C1 segment of cervical spinal cord (tissue), 14 donors: ENCODE data around the gene TRIOBP.
"Not testable (repeated sequence)": the region's sequence is repeated elsewhere in the genome, so short reads cannot be mapped to it uniquely, and the experiment has no call there.

Source experiments
- DNase-seq, 14 donors: peaks; one replicate each; lab custom pipeline; 2025; lab: John Stamatoyannopoulos, UW

Gene TRIOBP

GRCh38 chr22:37771702-37772427 lies 75.0 kb downstream of the TRIOBP start:
- DNase-seq = no peak

DNA sequence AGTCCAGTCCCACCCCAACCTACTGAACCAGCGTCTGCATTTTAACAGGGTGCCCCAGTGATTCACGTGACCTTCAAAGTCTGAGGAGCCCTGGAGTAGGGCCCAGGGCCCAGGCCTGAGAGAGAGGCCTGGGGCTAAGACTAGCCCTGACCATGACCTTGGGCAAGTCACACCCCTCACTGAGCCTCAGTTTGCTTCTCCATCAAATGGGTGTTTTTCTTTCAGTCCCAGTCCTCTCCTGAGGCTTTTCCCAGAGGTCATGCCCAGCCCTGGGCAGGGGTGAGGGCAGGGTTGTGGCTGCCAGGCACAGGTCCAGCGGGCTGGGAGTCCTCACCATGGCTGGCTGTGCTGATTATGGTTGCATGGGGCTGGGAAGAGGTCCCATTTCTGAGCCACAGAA lies 77.9 kb downstream of the TRIOBP start:
- no peak for DNase-seq

GRCh38 chr22:37775785-37776638 lies 79.2 kb downstream of the TRIOBP start:
- DNase-seq = no peak

DNA sequence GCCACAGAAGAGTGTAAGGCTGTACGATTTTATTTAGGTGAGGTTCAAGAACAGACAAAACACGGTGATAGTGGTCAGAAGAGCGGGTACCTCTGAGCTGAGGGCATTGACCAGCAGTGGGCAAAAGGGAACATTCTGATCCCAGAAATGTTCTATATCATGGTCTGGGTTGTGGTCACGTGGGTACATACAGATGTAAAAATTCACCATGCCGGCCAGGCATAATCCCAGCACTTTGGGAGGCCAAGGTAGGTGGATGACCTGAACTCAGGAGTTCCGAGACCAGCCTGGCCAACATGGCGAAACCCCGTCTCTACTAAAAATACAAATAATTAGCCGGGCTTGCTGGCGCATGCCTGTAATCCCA lies 79.8 kb downstream of the TRIOBP start:
- DNase-seq = no peak

DNA sequence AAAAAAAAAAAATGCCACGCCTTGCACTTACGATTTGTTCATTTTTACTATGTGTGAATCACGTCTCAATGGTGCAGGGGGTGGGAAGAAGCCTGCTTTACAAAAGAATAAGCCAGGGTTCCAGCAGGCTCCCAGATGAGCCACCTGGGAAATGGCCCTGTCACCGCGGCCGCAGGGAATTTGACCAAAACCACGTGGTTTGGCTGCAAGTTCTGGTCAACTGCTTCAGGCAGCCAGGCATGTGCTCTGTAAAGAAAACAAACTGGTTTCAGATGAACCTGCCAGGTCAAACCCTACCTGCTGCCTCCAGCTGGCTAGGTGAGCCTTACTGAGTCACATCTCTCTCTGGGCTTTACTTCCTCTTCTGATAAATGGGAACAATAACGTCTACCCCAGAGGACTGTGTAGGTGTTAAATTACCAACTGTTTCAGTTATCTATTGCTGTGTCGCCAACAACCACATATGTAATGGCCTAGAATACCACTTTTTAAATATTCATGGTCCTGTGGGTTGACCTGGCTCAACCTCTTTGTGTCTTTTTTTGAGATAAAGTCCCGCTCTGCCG lies 80.4 kb downstream of the TRIOBP start:
- no peak for DNase-seq

GRCh38 chr22:37778370-37779009 lies 81.6 kb downstream of the TRIOBP start:
- DNase-seq = no peak

GRCh38 chr22:37781434-37782059 lies 84.7 kb downstream of the TRIOBP start:
- no peak for DNase-seq

DNA sequence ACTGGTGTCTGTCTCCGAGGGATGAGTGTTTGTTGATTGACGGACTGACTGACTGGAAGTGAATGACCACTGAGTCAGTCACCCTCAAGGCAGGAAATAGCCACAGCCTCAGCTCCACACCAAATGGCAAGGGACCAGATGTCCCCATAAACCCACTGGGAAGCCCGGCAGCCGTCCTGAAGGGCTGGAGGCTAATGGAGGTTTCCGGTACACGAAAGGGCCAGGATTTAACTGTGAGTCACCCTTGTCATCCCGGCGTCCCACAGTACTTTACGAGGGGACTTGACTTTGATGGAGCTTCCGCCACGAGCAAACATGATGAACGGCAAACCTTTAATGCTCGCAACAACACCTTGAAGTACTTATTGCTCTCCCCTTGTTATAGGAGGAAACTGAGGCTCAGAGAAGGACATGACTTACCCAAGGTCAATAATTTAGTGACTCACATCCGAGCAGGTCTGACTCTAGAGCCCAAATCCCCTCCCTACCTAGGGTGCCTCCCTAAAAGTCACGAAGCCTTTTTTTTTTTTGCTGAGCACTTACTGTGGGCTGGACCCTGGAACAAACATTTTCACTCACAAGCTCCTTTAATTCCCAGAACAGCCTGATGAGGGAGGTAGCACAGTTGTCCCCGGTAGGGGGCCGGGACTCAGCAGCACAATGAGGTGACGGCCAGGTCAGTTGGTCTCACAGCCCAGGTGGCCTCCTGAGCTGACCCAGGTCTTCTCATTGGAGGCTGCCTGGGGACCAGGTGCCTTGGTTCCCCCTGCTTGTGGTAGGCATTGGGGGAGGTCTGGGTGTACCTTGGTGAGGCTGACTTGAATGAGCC lies 85.7 kb downstream of the TRIOBP start:
- DNase-seq = no peak

DNA sequence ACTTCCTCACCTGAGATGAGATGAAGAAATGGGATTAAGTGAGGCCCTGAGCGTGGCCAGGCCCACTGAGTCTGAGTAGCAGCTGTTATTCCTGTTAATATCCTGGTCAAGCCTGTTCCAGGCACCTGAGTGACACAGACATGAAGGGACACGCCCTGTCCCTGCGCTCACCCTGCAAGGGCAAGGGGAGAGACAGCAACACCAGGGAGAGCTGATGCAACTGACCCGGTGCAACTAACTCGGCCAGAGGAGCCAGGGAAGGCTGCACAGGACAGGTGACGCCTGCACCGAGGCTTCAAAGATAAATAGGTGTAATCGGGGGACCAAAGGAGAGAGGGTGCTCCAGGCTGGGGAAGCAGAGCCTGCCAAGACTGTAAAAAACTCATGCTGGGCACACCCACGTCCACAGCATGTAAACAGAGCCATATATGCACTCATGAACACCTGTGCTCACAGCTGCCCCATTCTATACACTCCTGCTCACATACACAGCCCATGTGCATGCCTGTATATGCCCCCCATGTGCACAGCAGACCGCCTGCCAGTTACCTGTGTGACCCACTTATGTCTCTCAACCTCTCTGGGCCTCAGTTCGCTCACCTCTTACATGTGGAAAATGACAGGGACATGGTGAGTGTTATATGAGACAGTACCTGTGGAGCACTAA lies 88.1 kb downstream of the TRIOBP start:
- no peak for DNase-seq

- DNase-seq = no peak
Observed at GRCh38 chr22:37790234-37790633, 93.4 kb downstream of the TRIOBP start.

DNA sequence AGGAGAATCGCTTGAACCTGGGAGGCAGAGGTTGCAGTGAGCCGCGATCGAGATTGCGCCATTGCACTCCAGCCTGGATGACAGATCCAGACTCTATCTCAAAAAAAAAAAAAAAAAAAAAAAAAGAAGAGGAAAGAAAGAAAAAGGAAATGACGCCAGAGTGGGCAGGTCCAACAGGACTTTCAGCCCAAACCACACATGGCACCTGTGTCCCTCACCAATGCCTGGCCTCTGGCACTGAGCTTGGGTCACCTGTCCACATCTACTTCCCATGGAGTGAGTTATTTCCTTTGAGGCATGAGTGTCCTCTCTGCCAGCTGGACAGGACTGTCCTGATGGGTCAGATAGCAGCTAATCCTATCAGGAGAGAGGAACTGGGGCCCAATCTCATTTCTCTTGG lies 95.6 kb downstream of the TRIOBP start:
- DNase-seq = no peak

- no peak for DNase-seq
Observed at GRCh38 chr22:37794376-37794775, 97.5 kb downstream of the TRIOBP start.

DNA sequence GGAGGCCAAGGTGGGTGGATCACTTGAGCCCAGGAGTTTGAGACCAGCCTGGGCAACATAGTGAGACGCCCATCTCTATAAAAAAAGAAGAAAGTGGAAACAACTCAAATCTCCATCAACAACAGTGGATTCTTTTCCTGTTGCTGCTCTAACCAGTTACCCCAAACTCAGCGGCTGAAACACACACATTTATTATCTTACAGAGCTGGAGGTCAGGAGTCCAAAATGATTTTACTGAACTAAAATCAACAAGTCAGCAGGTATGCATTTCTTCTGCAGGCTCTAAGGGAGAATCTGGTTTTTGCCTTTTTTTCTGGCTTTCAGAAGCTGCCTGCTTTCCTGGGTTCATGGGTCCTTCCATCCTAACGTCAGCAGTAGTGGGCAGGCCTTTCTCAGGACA lies 99.2 kb downstream of the TRIOBP start:
- no peak for DNase-seq

DNA sequence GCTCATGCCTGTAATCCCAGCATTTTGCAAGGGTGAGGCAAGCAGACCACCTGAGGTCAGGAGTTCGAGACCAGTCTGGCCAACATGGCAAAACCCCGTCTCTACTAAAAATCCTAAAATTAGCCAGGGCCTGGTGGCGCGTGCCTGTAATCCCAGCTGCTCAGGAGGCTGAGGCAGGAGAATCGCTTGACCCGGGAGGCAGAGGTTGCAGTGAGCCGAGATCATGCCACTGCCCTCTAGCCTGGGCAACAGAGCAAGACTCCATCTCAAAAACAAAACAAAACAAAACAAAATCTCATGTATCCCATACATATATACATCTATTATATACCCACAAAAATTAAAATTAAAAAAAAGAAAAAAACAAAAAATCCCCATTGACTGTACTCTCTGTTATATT lies 100.4 kb downstream of the TRIOBP start:
- DNase-seq = not testable (repeated sequence)

GRCh38 chr22:37797874-37798500 lies 101.1 kb downstream of the TRIOBP start:
- DNase-seq = no peak

GRCh38 chr22:37799979-37800378 lies 103.1 kb downstream of the TRIOBP start:
- DNase-seq = not testable (repeated sequence)

GRCh38 chr22:37801946-37802309 lies 105.1 kb downstream of the TRIOBP start:
- DNase-seq = no peak

GRCh38 chr22:37802310-37803194 lies 105.7 kb downstream of the TRIOBP start:
- peak in 10 of 14 donors; percentile 26 to 78 (median 43) for DNase-seq

- peak in 1 of 14 donors; percentile 8 for DNase-seq
Observed at GRCh38 chr22:37803195-37803638, 106.4 kb downstream of the TRIOBP start.
